K562 (cell line): ENCODE data around the gene DLAT. TPM values are rescaled to one million over a fixed set of nuclear protein-coding genes. Genes with fewer than 3 reads are reported as not detected.

Experiments
- ATAC-seq: fragments of 200-7000 bp; cut with Tn5 transposase; 3 replicates; pipeline ENCODE4 v1.9.1; 2020; ENCODE audit warnings: moderate library complexity
- BruUV-seq: library from RNA; stranded (reverse); fragments of 400-500 nt; replicated peaks from 2 replicates; lab custom pipeline; 2021; lab: Mats Ljungman, UMichigan
- CTCF ChIA-PET: fragments of 300-600 bp; formaldehyde crosslinking; extraction: SDS; loops from one replicate; lab custom pipeline; 2021; ENCODE audit warnings: low intra/inter-chr PET ratio; lab: Yijun Ruan, JAX
- POLR2A ChIA-PET: fragments of 300-600, 350-650 bp; sonication (Branson Sonifier 250); formaldehyde crosslinking; extraction: SDS; loops from one replicate; lab custom pipeline; 2021; ENCODE audit warnings: antibody characterized with exemption, inconsistent platforms; lab: Yijun Ruan, JAX
- DNase-seq, 4 experiments: peaks; one replicate each; pipeline versions ENCODE4 v3.0.0 to v3.0.0-alpha.2; 2011 to 2018; ENCODE audit warnings: low spot score in 3 of 4, mixed read lengths in 3 of 4; ENCODE audit errors: extremely low read depth in 1 of 4
- FAIRE-seq: peaks from 2 replicates; lab custom pipeline; 2011; peaks lifted over from hg19 to GRCh38; lab: Jason Lieb, UNC
- H2AFZ ChIP-seq: 2 replicates; pipeline ENCODE4 v1.6.0; 2011; ENCODE audit warnings: low read depth, low read length, control low read depth, inconsistent platforms
- H3K27ac ChIP-seq: fragments of 200-600 bp; 3 replicates; pipeline ENCODE4 v1.8.0; 2011; ENCODE audit warnings: low read depth, mild to moderate bottlenecking, control low read depth, inconsistent platforms, low read length, moderate library complexity, mixed read lengths; ENCODE audit errors: extremely low read depth
- H3K27me3 ChIP-seq, 2 experiments: fragments of 300-600 bp in 1 of 2; 2 replicates in 1 of 2; 3 replicates in 1 of 2; pipeline versions ENCODE4 v1.6.0 to v1.8.0; 2011; ENCODE audit warnings: inconsistent platforms in 2 of 2, low read length in 2 of 2, mild to moderate bottlenecking in 1 of 2, mixed read lengths in 1 of 2, moderate library complexity in 1 of 2; ENCODE audit not compliant: control insufficient read depth in 2 of 2, insufficient read depth in 2 of 2
- H3K36me3 ChIP-seq: fragments of 300-600 bp; 3 replicates; pipeline ENCODE4 v1.8.0; 2011; ENCODE audit warnings: mild to moderate bottlenecking, low read length, inconsistent platforms; ENCODE audit not compliant: control insufficient read depth, insufficient read depth
- H3K4me1 ChIP-seq, 2 experiments: fragments of 200-600 bp in 1 of 2; replicated peaks in 1 of 2; 2 replicates in 1 of 2; 3 replicates in 1 of 2; pipeline versions ENCODE4 v1.5.1 to v1.8.0; 2011; ENCODE audit warnings: inconsistent platforms in 2 of 2, low read length in 2 of 2, mild to moderate bottlenecking in 1 of 2, mixed read lengths in 1 of 2, moderate library complexity in 1 of 2; ENCODE audit not compliant: control insufficient read depth in 2 of 2, insufficient read depth in 2 of 2
- H3K4me2 ChIP-seq: 2 replicates; pipeline ENCODE4 v1.6.1; 2011; ENCODE audit warnings: low read length, control low read depth, inconsistent platforms, mixed read lengths; ENCODE audit not compliant: insufficient read depth
- H3K4me3 ChIP-seq: fragments of 200-600 bp; sonication (generic), shearing (Covaris generic); 2 replicates; pipeline ENCODE4 v1.5.1; 2016; ENCODE audit warnings: control low read depth, inconsistent platforms
- H3K79me2 ChIP-seq: fragments of 200-600 bp; 3 replicates; pipeline ENCODE4 v1.8.0; 2011; ENCODE audit warnings: low read length, inconsistent platforms; ENCODE audit not compliant: control insufficient read depth, insufficient read depth
- H3K9ac ChIP-seq, 2 experiments: 2 replicates each; pipeline versions ENCODE4 v1.6.0 to v1.6.1; 2011; ENCODE audit warnings: low read depth in 2 of 2, low read length in 2 of 2, control low read depth in 1 of 2, inconsistent platforms in 1 of 2, mild to moderate bottlenecking in 1 of 2, mixed read lengths in 1 of 2; ENCODE audit not compliant: insufficient read depth in 1 of 2
- H3K9me1 ChIP-seq: one replicate; pipeline ENCODE4 v1.6.0; 2011; ENCODE audit warnings: inconsistent platforms, mild to moderate bottlenecking, low read length, moderate library complexity; ENCODE audit not compliant: control insufficient read depth, insufficient read depth
- H3K9me3 ChIP-seq: replicated peaks from 2 replicates; pipeline ENCODE4 v1.5.1; 2011; ENCODE audit warnings: low read depth, low read length, inconsistent platforms; ENCODE audit not compliant: control insufficient read depth, insufficient read depth
- H4K20me1 ChIP-seq: replicated peaks from 2 replicates; pipeline ENCODE4 v1.6.1; 2011; ENCODE audit warnings: low read length, inconsistent platforms, mixed read lengths; ENCODE audit not compliant: control insufficient read depth, insufficient read depth
- BCOR ChIP-seq: fragments of 450-650 bp; IDR thresholded peaks from 2 replicates; pipeline ENCODE4 v1.6.1; 2016
- CREB3 ChIP-seq: fragments of 450-650 bp; conservative IDR thresholded peaks from 2 replicates; pipeline ENCODE4 v1.6.1; 2016; ENCODE audit warnings: missing genetic modification characterization, low read depth, mild to moderate bottlenecking, missing compliant biosample characterization, moderate library complexity
- RBM25 ChIP-seq: fragments of 200-400 bp; formaldehyde crosslinking; IDR thresholded peaks from 2 replicates; pipeline ENCODE4 v1.6.1; 2018; ENCODE audit warnings: low read length, low read depth, moderate library complexity; ENCODE audit not compliant: severe bottlenecking
- RFX1 ChIP-seq: fragments of 450-650 bp; IDR thresholded peaks from 2 replicates; pipeline ENCODE4 v1.6.1; 2016; ENCODE audit warnings: mild to moderate bottlenecking, moderate library complexity
- ZNF146 ChIP-seq: IDR thresholded peaks from one replicate; pipeline ENCODE4 v1.6.1; 2018; ENCODE audit warnings: missing compliant biosample characterization; ENCODE audit not compliant: unreplicated experiment
- ZNF282 ChIP-seq: sonication (generic); formaldehyde crosslinking; IDR thresholded peaks from 2 replicates; pipeline ENCODE4 v1.8.1; 2023; ENCODE audit warnings: missing genetic modification reagents
- ZNF407 ChIP-seq: fragments of 450-650 bp; IDR thresholded peaks from 2 replicates; pipeline ENCODE4 v1.6.1; 2016; ENCODE audit warnings: low read depth
- ZNF518B ChIP-seq: fragments of 250-450 bp; sonication (Bioruptor Pico); IDR thresholded peaks from 2 replicates; pipeline ENCODE4 v1.5.0; 2021; ENCODE audit warnings: mild to moderate bottlenecking, moderate library complexity
- ZSCAN32 ChIP-seq: fragments of 450-650 bp; formaldehyde crosslinking; IDR thresholded peaks from 2 replicates; pipeline ENCODE4 v1.4.0; 2020; ENCODE audit warnings: mild to moderate bottlenecking, moderate library complexity
- WGBS: fragments of 100-300 bp; shearing (Covaris generic); methylation state at CpG from one replicate; pipeline ENCODE4 v1.1.6; 2016; ENCODE audit warnings: low coverage, mixed read lengths; ENCODE audit not compliant: insufficient coverage; ENCODE audit errors: missing lambda C conversion rate; 5-methylcytosine and 5-hydroxymethylcytosine counted together
- in situ Hi-C: fragments of 300-500 bp; cut with MboI; formaldehyde crosslinking; loops from 4 replicates; pipeline ENCODE4 v1.15.0; 2018; ENCODE audit warnings: inconsistent platforms, mixed read lengths
- intact Hi-C: fragments of 100-400 bp; cut with micrococcal nuclease; formaldehyde crosslinking; loops from 2 replicates; pipeline ENCODE4 v1.14.2; 2022
- polyA plus RNA-seq, 8 experiments: library from polyadenylated mRNA; depleted of rRNA in 4 of 8; stranded (reverse) in 5 of 8; unstranded in 3 of 8; fragments of >200 nt; fragmentation: Nextera tagmentation in 2 of 8; fragmentation: Illumina TruSeq in 1 of 8; extraction: Ambion mirVana in 2 of 8; extraction: Trizol in 1 of 8; gene quantifications; 2 replicates each; pipeline versions ENCODE4 v1.2.1 to v1.2.3, GENCODE V29; 2011 to 2014; ENCODE audit warnings: inconsistent platforms in 1 of 8, missing spikeins in 1 of 8
- total RNA-seq, 7 experiments: library from RNA; depleted of rRNA in 6 of 7; stranded (reverse); fragments of >200 nt in 6 of 7; fragmentation: Illumina TruSeq in 2 of 7; extraction: Trizol in 2 of 7; gene quantifications; 2 replicates each; pipeline versions ENCODE4 v1.2.1 to v1.2.3, GENCODE V29; 2011 to 2021; ENCODE audit warnings: low replicate concordance in 1 of 7

DLAT gene
- total and polyA plus RNA-seq, 9 of the 15 experiments (the other 6 are each of a cell fraction or from before 2014, with no cell fraction given) = 41.7 to 152 (median 105) TPM

GRCh38 chr11:111986589-111986988, 38.6 kb upstream of the DLAT start (continued):
- no peak for TF ChIP-seq ZNF518B

- Histone ChIP-seq H3K4me1 (peaks cover 0 to 4% of the 10 kb centered on the region in 2 experiments; a peak in 2 of 5 replicates), H3K9me1 (no peaks in the 10 kb centered on the region), H2AFZ (no peak overlapping the region), H3K9me3 (no peaks in the 10 kb centered on the region), H3K79me2 (no peaks in the 10 kb centered on the region), H4K20me1 (no peaks in the 10 kb centered on the region), H3K4me2 (no peak overlapping the region), H3K9ac (no peak overlapping the region), H3K36me3 (peaks cover 27% of the 10 kb centered on the region; the same call in 1 of the 3 replicates), H3K27me3 (no peaks in the 10 kb centered on the region), H3K27ac (no peak overlapping the region), H3K4me3 (no peak overlapping the region)
- no peak for ATAC-seq
- 84% methylated on average over 6 of the region's 6 CpGs for whole genome bisulfite sequencing
- intact Hi-C loops = no loop called here
- BruUV-seq = no TSS peak
- ChIA-PET POLR2A (no interaction called here), CTCF (no interaction called here)
- no peak for FAIRE-seq
- no peak for DNase-seq
- in situ Hi-C loops = no loop called here
- peak; percentile 79 for TF ChIP-seq RBM25
- no peak for TF ChIP-seq ZNF282 (CRISPR knock-in tag)
- TF ChIP-seq ZNF407 = no peak
- TF ChIP-seq RFX1 = no peak
- TF ChIP-seq BCOR = peak; percentile 30; the same call in 1 of the 2 replicates
- no peak for TF ChIP-seq ZSCAN32 (CRISPR knock-in tag)
- TF ChIP-seq ZNF146 (CRISPR knock-in tag) = peak; percentile 84
- TF ChIP-seq CREB3 (tag) = no peak
These were observed 34.8 kb upstream of the DLAT start for GRCh38 chr11:111990381-111990780.
